T-helper 1 cell treated with Interleukin-12 subunit alpha and Interleukin-12 subunit beta and Interleukin-4 antibody, amounts not matched to agents 30 ng/mL and 1 ng/mL, for 36 hours (primary cell): ENCODE data around the gene ARHGEF6. TPM values are rescaled to one million over a fixed set of nuclear protein-coding genes. Genes with fewer than 3 reads are reported as not detected.

Source experiments
- intact Hi-C: fragments of 100-400 bp; cut with micrococcal nuclease; formaldehyde crosslinking; loops from one replicate; pipeline ENCODE4 v1.15.1; 2024
- total RNA-seq: library from RNA; stranded (reverse); gene quantifications from 2 replicates; pipeline ENCODE4 v1.2.3, GENCODE V29; 2022

The ARHGEF6 gene
- total RNA-seq, 1 donor from 2014 or later, result 97.4 TPM

- intact Hi-C loops, result loop anchor here (1.0 to 5.0 kb wide), 3 partner anchors 14 to 35 kb away; partner anchors contain the start of gene ARHGEF6
Observed at GRCh38 chrX:136747003-136747986, 33.4 kb downstream of the ARHGEF6 start.

- intact Hi-C loops, result loop anchor here (2.0 to 5.0 kb wide), 3 partner anchors 15 to 33 kb away; no protein-coding TSS in a partner anchor
Observed at GRCh38 chrX:136745215-136746173, 35.2 kb downstream of the ARHGEF6 start.

- intact Hi-C loops, result no loop called here
Observed at GRCh38 chrX:136742721-136743379, 37.9 kb downstream of the ARHGEF6 start.

GRCh38 chrX:136738049-136738729, 42.5 kb downstream of the ARHGEF6 start:
- intact Hi-C loops, result no loop called here

GRCh38 chrX:136736690-136737089, 44.0 kb downstream of the ARHGEF6 start:
- intact Hi-C loops, result no loop called here

- intact Hi-C loops, result no loop called here
Observed at GRCh38 chrX:136735601-136736000, 45.1 kb downstream of the ARHGEF6 start.

- intact Hi-C loops, result loop anchor here (5.0 kb wide), 1 partner anchor 34 kb away; no protein-coding TSS in a partner anchor
Observed at GRCh38 chrX:136733613-136734012, 47.1 kb downstream of the ARHGEF6 start.

GRCh38 chrX:136731798-136732197, 48.9 kb downstream of the ARHGEF6 start:
- intact Hi-C loops, result loop anchor here (2.0 to 5.0 kb wide), 2 partner anchors 13 to 36 kb away; no protein-coding TSS in a partner anchor

- intact Hi-C loops, result loop anchor here (2.0 to 5.0 kb wide), 2 partner anchors 14 to 36 kb away; no protein-coding TSS in a partner anchor
Observed at GRCh38 chrX:136731207-136731782, 49.4 kb downstream of the ARHGEF6 start.

- intact Hi-C loops, result no loop called here
Observed at GRCh38 chrX:136728393-136728792, 52.3 kb downstream of the ARHGEF6 start.

- intact Hi-C loops, result no loop called here
Observed at GRCh38 chrX:136725441-136726104, 55.2 kb downstream of the ARHGEF6 start.

GRCh38 chrX:136718091-136718490, 62.6 kb downstream of the ARHGEF6 start:
- intact Hi-C loops, result loop anchor here (10.0 kb wide), 2 partner anchors 477 to 597 kb away; no protein-coding TSS in a partner anchor

- intact Hi-C loops, result loop anchor here (2.0 to 10.0 kb wide), 5 partner anchors 32 to 600 kb away; partner anchors contain the start of genes ARHGEF6 and RBMX
Observed at GRCh38 chrX:136714626-136715599, 65.8 kb downstream of the ARHGEF6 start.

- intact Hi-C loops, result loop anchor here (5.0 to 10.0 kb wide), 3 partner anchors 35 to 602 kb away; no protein-coding TSS in a partner anchor
Observed at GRCh38 chrX:136712650-136713310, 68.0 kb downstream of the ARHGEF6 start.

GRCh38 chrX:136711147-136711546, 69.6 kb downstream of the ARHGEF6 start:
- intact Hi-C loops, result loop anchor here (1.0 to 10.0 kb wide), 5 partner anchors 36 to 604 kb away; no protein-coding TSS in a partner anchor

GRCh38 chrX:136710325-136710951, 70.3 kb downstream of the ARHGEF6 start:
- intact Hi-C loops, result loop anchor here (1.0 to 10.0 kb wide), 5 partner anchors 37 to 604 kb away; no protein-coding TSS in a partner anchor
